K562 (cell line): ENCODE data around the gene LRP1B.

Source experiments
- PHF20 ChIP-seq: fragments of 450-650 bp; IDR thresholded peaks from 2 replicates; pipeline ENCODE4 v1.6.1; 2018; ENCODE audit not compliant: partially characterized antibody
- TF ChIP-seq, protein P1 (sequence below): fragments of 450-650 bp; IDR thresholded peaks from 2 replicates; pipeline ENCODE4 v1.6.1; 2017; ENCODE audit warnings: antibody characterized with exemption, mild to moderate bottlenecking

DNA sequence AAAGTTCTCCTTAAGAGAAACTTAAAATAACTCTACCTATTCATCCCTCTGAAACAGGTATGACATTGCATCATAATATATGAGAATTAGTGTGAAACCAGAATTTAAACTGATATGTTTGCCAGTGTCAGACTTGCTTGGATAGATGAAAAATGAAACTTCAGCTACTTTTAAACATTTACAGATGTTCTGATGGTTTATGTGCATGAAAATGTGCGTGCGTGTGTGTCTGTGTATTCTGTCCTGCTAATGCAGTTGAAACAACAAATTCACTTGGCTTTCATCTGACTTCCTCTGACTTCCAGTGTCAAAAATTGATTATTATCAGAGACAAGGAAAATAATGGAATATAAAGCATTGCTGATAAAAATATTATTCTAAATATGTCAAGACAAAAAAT is 719.4 kb downstream of the LRP1B start:
- TF ChIP-seq, protein P1, sequence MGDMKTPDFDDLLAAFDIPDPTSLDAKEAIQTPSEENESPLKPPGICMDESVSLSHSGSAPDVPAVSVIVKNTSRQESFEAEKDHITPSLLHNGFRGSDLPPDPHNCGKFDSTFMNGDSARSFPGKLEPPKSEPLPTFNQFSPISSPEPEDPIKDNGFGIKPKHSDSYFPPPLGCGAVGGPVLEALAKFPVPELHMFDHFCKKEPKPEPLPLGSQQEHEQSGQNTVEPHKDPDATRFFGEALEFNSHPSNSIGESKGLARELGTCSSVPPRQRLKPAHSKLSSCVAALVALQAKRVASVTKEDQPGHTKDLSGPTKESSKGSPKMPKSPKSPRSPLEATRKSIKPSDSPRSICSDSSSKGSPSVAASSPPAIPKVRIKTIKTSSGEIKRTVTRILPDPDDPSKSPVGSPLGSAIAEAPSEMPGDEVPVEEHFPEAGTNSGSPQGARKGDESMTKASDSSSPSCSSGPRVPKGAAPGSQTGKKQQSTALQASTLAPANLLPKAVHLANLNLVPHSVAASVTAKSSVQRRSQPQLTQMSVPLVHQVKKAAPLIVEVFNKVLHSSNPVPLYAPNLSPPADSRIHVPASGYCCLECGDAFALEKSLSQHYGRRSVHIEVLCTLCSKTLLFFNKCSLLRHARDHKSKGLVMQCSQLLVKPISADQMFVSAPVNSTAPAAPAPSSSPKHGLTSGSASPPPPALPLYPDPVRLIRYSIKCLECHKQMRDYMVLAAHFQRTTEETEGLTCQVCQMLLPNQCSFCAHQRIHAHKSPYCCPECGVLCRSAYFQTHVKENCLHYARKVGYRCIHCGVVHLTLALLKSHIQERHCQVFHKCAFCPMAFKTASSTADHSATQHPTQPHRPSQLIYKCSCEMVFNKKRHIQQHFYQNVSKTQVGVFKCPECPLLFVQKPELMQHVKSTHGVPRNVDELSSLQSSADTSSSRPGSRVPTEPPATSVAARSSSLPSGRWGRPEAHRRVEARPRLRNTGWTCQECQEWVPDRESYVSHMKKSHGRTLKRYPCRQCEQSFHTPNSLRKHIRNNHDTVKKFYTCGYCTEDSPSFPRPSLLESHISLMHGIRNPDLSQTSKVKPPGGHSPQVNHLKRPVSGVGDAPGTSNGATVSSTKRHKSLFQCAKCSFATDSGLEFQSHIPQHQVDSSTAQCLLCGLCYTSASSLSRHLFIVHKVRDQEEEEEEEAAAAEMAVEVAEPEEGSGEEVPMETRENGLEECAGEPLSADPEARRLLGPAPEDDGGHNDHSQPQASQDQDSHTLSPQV, result no peak
- TF ChIP-seq PHF20, result no peak
